ENCODE data around the gene SP1. TPM values are rescaled to one million over a fixed set of nuclear protein-coding genes. Genes with fewer than 3 reads are reported as not detected.

SP1 gene
- total RNA-seq, 1 experiment from 2014 or later, result 76.8 TPM

- H4K20me1 ChIP-seq (ENCODE audit: control insufficient read depth, insufficient read depth, insufficient read length), result no peaks in the 10 kb centered on the region
- peak overlapping the region; percentile 100 for H3K27ac Mint-ChIP-seq
- peaks cover 23% of the 10 kb centered on the region for H3K79me2 ChIP-seq (ENCODE audit: insufficient read depth, low read length)
- H4K8ac ChIP-seq (replicated peaks; ENCODE audit: insufficient read length, low read depth, low read length), result no peak overlapping the region
- peak overlapping the region; percentile 49 for H3K4me2 ChIP-seq (ENCODE audit: insufficient read depth, insufficient read length, low read length)
- no peak overlapping the region for H2BK15ac ChIP-seq (ENCODE audit: low read depth, low read length)
- no peaks in the 10 kb centered on the region for H3K27me3 ChIP-seq (ENCODE audit: insufficient read depth, low read length)
- peaks cover 45 to 58% (median 57%) of the 10 kb centered on the region in 3 experiments for H3K36me3 Mint-ChIP-seq (ENCODE audit: insufficient read depth in 1 of 3, low read depth in 3 of 3)
- no peak overlapping the region; the same call in 1 of the 2 replicates for H3K4ac ChIP-seq (ENCODE audit: low read depth, low read length)
- peak overlapping the region; percentile 24 for H3K27ac ChIP-seq (ENCODE audit: insufficient read length, low read depth, low read length)
- peak overlapping the region; percentile 100 for H3K9ac ChIP-seq (ENCODE audit: extremely low read depth, insufficient read length, low read length)
- H2BK5ac ChIP-seq (ENCODE audit: insufficient read length, low read length), result peak overlapping the region; percentile 1
- H4K91ac ChIP-seq (ENCODE audit: insufficient read length, low read depth, low read length), result no peak overlapping the region
- H2BK20ac ChIP-seq (ENCODE audit: low read depth, low read length, poor library complexity, severe bottlenecking), result no peak overlapping the region
- no peaks in the 10 kb centered on the region for H3K4me1 ChIP-seq (ENCODE audit: insufficient read depth, low read length)
- peak overlapping the region; percentile 98 for H3K18ac ChIP-seq (ENCODE audit: insufficient read length, low read depth, low read length)
- H3T11ph ChIP-seq (ENCODE audit: low read length), result no peak overlapping the region
- H3K4me1 Mint-ChIP-seq, result peaks cover 19 to 37% of the 10 kb centered on the region in 2 experiments
- H2AK5ac ChIP-seq (ENCODE audit: insufficient read length, low read length), result no peak overlapping the region
- no peaks in the 10 kb centered on the region for H3K27me3 Mint-ChIP-seq (ENCODE audit: low read depth)
- peak overlapping the region; percentile 7 for H4K5ac ChIP-seq (ENCODE audit: insufficient read length, low read depth, low read length)
- H3K14ac ChIP-seq (ENCODE audit: insufficient read depth, low read length), result peak overlapping the region; percentile 95
- peak; percentile 52; the same call in 2 of the 3 replicates for TF ChIP-seq CTCF (conservative IDR thresholded peaks at IDR 0.05)
- peak overlapping the region; percentile 97 for H3K4me3 Mint-ChIP-seq
- peak; percentile 89 for DNase-seq
- peaks cover 3% of the 10 kb centered on the region for H3K79me1 ChIP-seq (ENCODE audit: insufficient read depth, low read depth, low read length, poor library complexity, severe bottlenecking)
- no peak overlapping the region for H2AFZ ChIP-seq (ENCODE audit: low read length)
- no peak overlapping the region for H3K56ac ChIP-seq (ENCODE audit: insufficient read length, low read depth, low read length)
- H3K23me2 ChIP-seq (ENCODE audit: insufficient read length, low read depth, low read length, poor library complexity, severe bottlenecking), result no peaks in the 10 kb centered on the region
- H2BK120ac ChIP-seq (ENCODE audit: low read depth, low read length, poor library complexity, severe bottlenecking), result peak overlapping the region; percentile 84
- no peaks in the 10 kb centered on the region; a peak in 1 of 5 replicates for H3K9me3 Mint-ChIP-seq
- WGBS (ENCODE audit: extremely low coverage, insufficient read length, low lambda C conversion rate), result no CpG with 5 or more reads among the region's 82 CpGs
- H3K9me3 ChIP-seq (ENCODE audit: control insufficient read depth, low read depth, low read length), result no peaks in the 10 kb centered on the region
- H3K23ac ChIP-seq (ENCODE audit: insufficient read length, low read depth, low read length), result no peak overlapping the region
- H2BK12ac ChIP-seq (ENCODE audit: insufficient read length, low read depth, low read length), result no peak overlapping the region
These were observed 72.4 kb downstream of the SP1 start for GRCh38 chr12:53452159-53453077.

All from H9 (cell line).